ENCODE measurements around the gene CREBBP. TPM values are rescaled to one million over a fixed set of nuclear protein-coding genes. Genes with fewer than 3 reads are reported as not detected.

CREBBP gene
- total RNA-seq, 1 donor from 2014 or later, result 31.4 TPM

GRCh38 chr16:3838600-3839401 is 41.7 kb downstream of the CREBBP start:
- H3K36me3 ChIP-seq (ENCODE audit: control insufficient read depth, insufficient read depth, low read length), result no peaks in the 10 kb centered on the region
- TF ChIP-seq, protein P1, sequence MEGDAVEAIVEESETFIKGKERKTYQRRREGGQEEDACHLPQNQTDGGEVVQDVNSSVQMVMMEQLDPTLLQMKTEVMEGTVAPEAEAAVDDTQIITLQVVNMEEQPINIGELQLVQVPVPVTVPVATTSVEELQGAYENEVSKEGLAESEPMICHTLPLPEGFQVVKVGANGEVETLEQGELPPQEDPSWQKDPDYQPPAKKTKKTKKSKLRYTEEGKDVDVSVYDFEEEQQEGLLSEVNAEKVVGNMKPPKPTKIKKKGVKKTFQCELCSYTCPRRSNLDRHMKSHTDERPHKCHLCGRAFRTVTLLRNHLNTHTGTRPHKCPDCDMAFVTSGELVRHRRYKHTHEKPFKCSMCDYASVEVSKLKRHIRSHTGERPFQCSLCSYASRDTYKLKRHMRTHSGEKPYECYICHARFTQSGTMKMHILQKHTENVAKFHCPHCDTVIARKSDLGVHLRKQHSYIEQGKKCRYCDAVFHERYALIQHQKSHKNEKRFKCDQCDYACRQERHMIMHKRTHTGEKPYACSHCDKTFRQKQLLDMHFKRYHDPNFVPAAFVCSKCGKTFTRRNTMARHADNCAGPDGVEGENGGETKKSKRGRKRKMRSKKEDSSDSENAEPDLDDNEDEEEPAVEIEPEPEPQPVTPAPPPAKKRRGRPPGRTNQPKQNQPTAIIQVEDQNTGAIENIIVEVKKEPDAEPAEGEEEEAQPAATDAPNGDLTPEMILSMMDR (IDR thresholded peaks at IDR 0.05; ENCODE audit: insufficient read depth, low read length, poor library complexity, severe bottlenecking), result no peak
- no peaks in the 10 kb centered on the region for H3K27me3 ChIP-seq (ENCODE audit: control insufficient read depth, insufficient read depth, low read length)
- no peak overlapping the region for H3K4me3 ChIP-seq (ENCODE audit: low read depth, low read length)
- no peak for DNase-seq (ENCODE audit: low read depth)

DNA sequence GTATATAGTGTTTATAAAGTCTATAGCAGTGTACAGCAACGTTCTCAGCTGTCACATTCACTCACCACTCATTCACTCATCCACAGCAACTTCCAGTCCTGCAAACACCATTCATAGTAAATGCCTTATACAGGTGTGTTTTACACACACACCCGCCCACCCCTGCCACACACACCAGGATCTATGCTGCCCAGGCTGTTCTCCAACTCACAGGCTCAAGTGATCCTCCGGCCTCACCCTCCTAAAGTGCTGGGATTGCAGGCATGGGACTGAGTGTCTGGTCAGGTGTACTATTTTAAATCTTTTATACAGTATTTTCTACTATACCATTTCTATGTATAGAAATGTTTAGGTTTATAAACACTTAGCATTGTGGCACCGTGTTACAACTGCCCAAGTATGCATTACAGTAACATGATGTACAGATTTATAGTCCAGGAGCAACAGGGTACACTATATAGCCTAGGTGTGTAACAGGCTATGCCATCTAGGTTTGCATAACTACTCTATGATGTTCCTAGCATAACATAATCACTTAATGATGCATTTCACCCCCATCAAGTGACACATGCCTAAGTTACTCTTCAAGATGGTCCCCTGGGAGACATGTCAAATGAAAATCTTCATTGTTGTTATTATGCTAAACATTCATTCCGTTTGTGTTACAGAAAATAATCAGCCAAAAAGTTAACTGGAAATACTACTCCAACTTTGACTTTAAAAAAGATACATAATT is 42.5 kb downstream of the CREBBP start:
- H3K27me3 ChIP-seq (ENCODE audit: control insufficient read depth, insufficient read depth, low read length), result no peaks in the 10 kb centered on the region
- DNase-seq (ENCODE audit: low read depth), result no peak
- no peak overlapping the region for H3K4me3 ChIP-seq (ENCODE audit: low read depth, low read length)
- TF ChIP-seq, protein P1 (IDR thresholded peaks at IDR 0.05; ENCODE audit: insufficient read depth, low read length, poor library complexity, severe bottlenecking), result no peak
- no peaks in the 10 kb centered on the region for H3K36me3 ChIP-seq (ENCODE audit: control insufficient read depth, insufficient read depth, low read length)

- Histone ChIP-seq H3K27me3 (ENCODE audit: control insufficient read depth, insufficient read depth, low read length) (no peaks in the 10 kb centered on the region), H3K4me3 (ENCODE audit: low read depth, low read length) (no peak overlapping the region), H3K36me3 (ENCODE audit: control insufficient read depth, insufficient read depth, low read length) (no peaks in the 10 kb centered on the region)
- TF ChIP-seq, protein P1 (IDR thresholded peaks at IDR 0.05; ENCODE audit: insufficient read depth, low read length, poor library complexity, severe bottlenecking), result no peak
- DNase-seq (ENCODE audit: low read depth), result no peak
Measured at GRCh38 chr16:3836641-3837040, 43.9 kb downstream of the CREBBP start.

GRCh38 chr16:3835089-3835602 is 45.4 kb downstream of the CREBBP start:
- H3K36me3 ChIP-seq (ENCODE audit: control insufficient read depth, insufficient read depth, low read length), result no peaks in the 10 kb centered on the region
- H3K27me3 ChIP-seq (ENCODE audit: control insufficient read depth, insufficient read depth, low read length), result no peaks in the 10 kb centered on the region
- DNase-seq (ENCODE audit: low read depth), result no peak
- TF ChIP-seq, protein P1 (IDR thresholded peaks at IDR 0.05; ENCODE audit: insufficient read depth, low read length, poor library complexity, severe bottlenecking), result no peak
- H3K4me3 ChIP-seq (ENCODE audit: low read depth, low read length), result no peak overlapping the region

DNA sequence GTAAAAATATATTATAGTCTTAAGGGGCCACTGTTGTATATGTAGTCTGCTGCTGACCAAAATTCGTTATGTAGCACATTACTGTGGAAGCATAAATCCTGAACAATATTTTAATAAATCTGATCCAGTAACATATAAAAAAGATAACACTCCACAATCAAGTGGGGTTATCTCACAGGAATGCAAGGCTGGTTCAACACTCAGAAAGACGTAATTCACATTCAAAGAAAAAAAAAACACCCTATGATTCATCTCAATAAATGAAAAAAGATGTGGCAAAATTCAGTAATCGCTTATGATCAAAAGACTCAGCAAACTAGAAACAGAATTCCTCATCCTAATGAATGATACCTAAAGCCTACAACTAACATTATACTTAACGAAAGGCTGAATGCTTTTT is 47.8 kb downstream of the CREBBP start:
- no peak for DNase-seq (ENCODE audit: low read depth)
- TF ChIP-seq, protein P1 (IDR thresholded peaks at IDR 0.05; ENCODE audit: insufficient read depth, low read length, poor library complexity, severe bottlenecking), result no peak
- no peak overlapping the region for H3K4me3 ChIP-seq (ENCODE audit: low read depth, low read length)
- H3K36me3 ChIP-seq (ENCODE audit: control insufficient read depth, insufficient read depth, low read length), result no peaks in the 10 kb centered on the region
- no peaks in the 10 kb centered on the region for H3K27me3 ChIP-seq (ENCODE audit: control insufficient read depth, insufficient read depth, low read length)
